ENCODE measurements around the gene LMNA.
A peak's percentile ranks its signal among the peaks of the same experiment; 100 is the strongest.

LMNA gene

DNA sequence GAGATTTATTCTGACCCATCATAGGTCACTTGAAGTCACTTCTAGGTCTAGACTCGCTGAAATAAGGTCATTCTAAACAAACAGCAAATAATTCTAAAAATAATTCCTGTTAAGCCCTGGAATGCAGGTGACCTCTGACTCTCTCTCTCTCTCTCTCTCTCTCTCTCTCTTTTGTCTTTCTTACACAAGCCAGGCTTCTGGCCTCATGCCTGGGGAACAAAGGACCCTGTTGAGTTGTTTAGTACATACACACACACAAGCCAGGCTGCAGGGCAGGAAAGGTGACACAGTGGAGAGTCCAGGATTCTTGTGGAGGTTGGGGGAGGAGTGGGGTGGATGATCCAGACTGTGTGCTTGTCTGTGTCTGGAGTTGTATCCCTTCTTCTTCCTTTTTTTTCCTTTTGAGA lies 28.3 kb upstream of the LMNA start:
- no peak for DNase-seq (ENCODE audit: extremely low spot score)
- TF ChIP-seq, protein P1, sequence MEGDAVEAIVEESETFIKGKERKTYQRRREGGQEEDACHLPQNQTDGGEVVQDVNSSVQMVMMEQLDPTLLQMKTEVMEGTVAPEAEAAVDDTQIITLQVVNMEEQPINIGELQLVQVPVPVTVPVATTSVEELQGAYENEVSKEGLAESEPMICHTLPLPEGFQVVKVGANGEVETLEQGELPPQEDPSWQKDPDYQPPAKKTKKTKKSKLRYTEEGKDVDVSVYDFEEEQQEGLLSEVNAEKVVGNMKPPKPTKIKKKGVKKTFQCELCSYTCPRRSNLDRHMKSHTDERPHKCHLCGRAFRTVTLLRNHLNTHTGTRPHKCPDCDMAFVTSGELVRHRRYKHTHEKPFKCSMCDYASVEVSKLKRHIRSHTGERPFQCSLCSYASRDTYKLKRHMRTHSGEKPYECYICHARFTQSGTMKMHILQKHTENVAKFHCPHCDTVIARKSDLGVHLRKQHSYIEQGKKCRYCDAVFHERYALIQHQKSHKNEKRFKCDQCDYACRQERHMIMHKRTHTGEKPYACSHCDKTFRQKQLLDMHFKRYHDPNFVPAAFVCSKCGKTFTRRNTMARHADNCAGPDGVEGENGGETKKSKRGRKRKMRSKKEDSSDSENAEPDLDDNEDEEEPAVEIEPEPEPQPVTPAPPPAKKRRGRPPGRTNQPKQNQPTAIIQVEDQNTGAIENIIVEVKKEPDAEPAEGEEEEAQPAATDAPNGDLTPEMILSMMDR (IDR thresholded peaks at IDR 0.05; ENCODE audit: control extremely low read depth, extremely low read depth, low read depth, missing control alignments): no peak
- CTCF ChIA-PET: interaction anchor here (1.5 to 29.1 kb wide), 2 partner anchors 20 to 38 kb away, joined by 3 to 1172 read pairs; partner anchors contain the start of gene LMNA
- POLR2A ChIA-PET: no interaction called here

GRCh38 chr1:156089704-156090103 lies 24.8 kb upstream of the LMNA start:
- CTCF ChIA-PET: interaction anchor here (0.9 to 29.1 kb wide), 10 partner anchors 10 to 229 kb away, joined by 3 to 1172 read pairs (median 6); partner anchors contain the start of gene LMNA
- POLR2A ChIA-PET: no interaction called here

GRCh38 chr1:156090138-156090839 lies 24.2 kb upstream of the LMNA start:
- ChIA-PET POLR2A (no interaction called here), CTCF (interaction anchor here (1.0 to 29.1 kb wide), 18 partner anchors 9 to 282 kb away, joined by 3 to 1172 read pairs (median 4); partner anchors contain the start of gene LMNA)
- TF ChIP-seq, protein P1 (IDR thresholded peaks at IDR 0.05; ENCODE audit: control extremely low read depth, extremely low read depth, low read depth, missing control alignments): no peak
- DNase-seq (ENCODE audit: extremely low spot score): no peak

More at GRCh38 chr1:156089704-156090103, 24.8 kb upstream of the LMNA start:
- no peak for DNase-seq (ENCODE audit: extremely low spot score)
- TF ChIP-seq, protein P1 (IDR thresholded peaks at IDR 0.05; ENCODE audit: control extremely low read depth, extremely low read depth, low read depth, missing control alignments): no peak

DNA sequence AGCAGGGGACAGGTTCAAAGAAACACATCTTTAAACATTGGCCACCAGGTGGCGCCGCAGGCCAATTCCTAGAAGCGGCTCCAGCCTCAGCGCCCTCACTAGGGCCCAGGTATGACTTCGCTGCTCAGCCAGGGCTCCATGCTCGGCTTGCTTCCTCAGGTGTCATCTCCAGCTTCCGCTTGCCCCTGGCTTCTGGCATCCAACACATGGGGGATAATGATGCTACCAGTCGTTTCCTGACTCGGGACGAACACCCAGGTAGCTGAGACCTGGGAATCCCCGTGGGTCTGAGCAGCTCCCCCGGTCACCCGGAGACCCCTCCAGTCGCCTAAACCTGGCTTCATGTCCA lies 23.7 kb upstream of the LMNA start:
- DNase-seq (ENCODE audit: extremely low spot score): peak; percentile 86
- TF ChIP-seq, protein P1 (IDR thresholded peaks at IDR 0.05; ENCODE audit: control extremely low read depth, extremely low read depth, low read depth, missing control alignments): peak; percentile 71
- POLR2A ChIA-PET: no interaction called here

DNA sequence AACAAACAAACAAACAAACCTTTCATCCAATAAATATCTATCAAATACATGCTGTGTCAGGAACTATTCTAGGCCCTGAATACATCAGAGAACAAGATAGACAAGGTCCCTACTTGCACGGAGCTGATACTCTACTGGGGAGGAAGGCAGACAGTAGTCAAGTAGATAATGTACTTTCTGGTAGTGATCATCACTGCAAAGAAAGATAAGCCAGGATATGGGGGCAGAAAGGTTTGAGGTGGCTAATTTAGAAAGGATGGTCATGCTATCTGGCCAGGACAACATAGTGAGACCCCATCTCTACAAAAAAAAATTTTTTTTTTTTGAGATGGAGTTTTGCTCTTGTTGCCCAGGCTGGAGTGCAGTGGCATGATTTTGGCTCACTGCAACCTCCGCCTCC lies 22.9 kb upstream of the LMNA start:
- ChIA-PET POLR2A (no interaction called here), CTCF (interaction anchor here (0.7 to 29.1 kb wide), 16 partner anchors 8 to 354 kb away, joined by 3 to 1172 read pairs (median 4); partner anchors contain the start of genes LMNA, PMF1 and RAB25)
- TF ChIP-seq, protein P1 (IDR thresholded peaks at IDR 0.05; ENCODE audit: control extremely low read depth, extremely low read depth, low read depth, missing control alignments): no peak
- DNase-seq (ENCODE audit: extremely low spot score): no peak

More for the DNA sequence above, 23.7 kb upstream of the LMNA start:
- CTCF ChIA-PET: interaction anchor here (0.6 to 29.1 kb wide), 20 partner anchors 9 to 282 kb away, joined by 3 to 1172 read pairs (median 4); partner anchors contain the start of genes LMNA and MEX3A

GRCh38 chr1:156095906-156096508 lies 18.5 kb upstream of the LMNA start:
- DNase-seq (ENCODE audit: extremely low spot score): no peak
- POLR2A ChIA-PET: interaction anchor here (0.6 to 13.4 kb wide), 3 partner anchors 10 to 38 kb away, joined by 5 to 266 read pairs (median 7); partner anchors contain the start of gene LMNA
- CTCF ChIA-PET: interaction anchor here (0.8 to 29.1 kb wide), 28 partner anchors 9 to 350 kb away, joined by 3 to 1172 read pairs (median 4); partner anchors contain the start of genes CCT3, LMNA, MEX3A and PMF1
- TF ChIP-seq, protein P1 (IDR thresholded peaks at IDR 0.05; ENCODE audit: control extremely low read depth, extremely low read depth, low read depth, missing control alignments): peak; percentile 3
